Psoas muscle (tissue), 8 donors: Measurements from ENCODE around the gene VPS16. TPM values are rescaled to one million over a fixed set of nuclear protein-coding genes. Genes with fewer than 3 reads are reported as not detected.

Experiments
- ATAC-seq, 4 donors: fragments of 200-7000 bp; cut with Tn5 transposase; one replicate each; pipeline ENCODE4 v1.9.1; 2020; ENCODE audit warnings: moderate library complexity in 3 of 4, mild to moderate bottlenecking in 2 of 4
- DNase-seq, 2 donors: peaks; one replicate each; pipeline ENCODE4 v3.0.0-alpha.2; 2020
- H3K27ac ChIP-seq: fragments of 200-600 bp; one replicate; pipeline ENCODE4 v1.8.0; 2022
- H3K27me3 ChIP-seq, 3 donors: fragments of 200-600 bp in 1 of 3; one replicate each; pipeline versions ENCODE4 v1.6.1 to v1.8.0; 2013 to 2022; ENCODE audit warnings: low read length in 2 of 3, mild to moderate bottlenecking in 2 of 3, moderate library complexity in 1 of 3; ENCODE audit not compliant: insufficient read depth in 3 of 3
- H3K36me3 ChIP-seq, 2 donors: fragments of 200-600 bp in 1 of 2; one replicate each; pipeline versions ENCODE4 v1.6.1 to v1.8.0; 2013 to 2022; ENCODE audit warnings: low read depth in 1 of 2, mild to moderate bottlenecking in 1 of 2, moderate library complexity in 1 of 2; ENCODE audit not compliant: insufficient read depth in 1 of 2
- H3K4me1 ChIP-seq: fragments of 200-600 bp; one replicate; pipeline ENCODE4 v1.8.0; 2022
- H3K4me3 ChIP-seq: fragments of 200-600 bp; one replicate; pipeline ENCODE4 v1.8.0; 2022; ENCODE audit warnings: mild to moderate bottlenecking
- H3K9me3 ChIP-seq: fragments of 200-600 bp; one replicate; pipeline ENCODE4 v1.8.0; 2022
- CTCF ChIP-seq: fragments of 200-600 bp; IDR thresholded peaks from one replicate; pipeline ENCODE4 v1.8.0; 2022; ENCODE audit warnings: antibody characterized with exemption
- WGBS, 3 donors: extraction: QIAGEN DNeasy Blood & Tissue Kit; methylation state at CpG; one replicate each; pipeline versions ENCODE4 v1.1.6 to v1.1.7; 2013; 5-methylcytosine and 5-hydroxymethylcytosine counted together
- intact Hi-C, 2 donors: fragments of 100-400 bp; cut with DNase I; formaldehyde crosslinking; loops; one replicate each; pipeline versions ENCODE4 v1.11.0 to v1.14.2; 2022
- polyA plus RNA-seq, 3 donors: library from polyadenylated mRNA; stranded (reverse); fragments of 200-250 nt; gene quantifications; one replicate each; pipeline ENCODE4 v1.2.3, GENCODE V29; 2013
- total RNA-seq, 4 donors: library from RNA; stranded (reverse); fragmentation: NEBNext Ultra II Directional in 2 of 4; extraction: Animal tissue kit (Norgen Biotek cat#: 25700) in 2 of 4; gene quantifications; one replicate each; pipeline versions ENCODE4 v1.2.1 to v1.2.4, GENCODE V29; 2021 to 2023
- donor health status: healthy with polysubstance abuse.
- donor health status: DM: no; HTN: no; CAD: no; lungs with moderate emphysema.
- donor health status: Bipolar disorder and iron deficiency.
- donor health status: healthy.
- donor health status: DM: yes; HTN: yes; CAD: no.
- donor health status: DM: no; HTN: no; CAD: no.
- donor health status: DM: no; HTN: no; CAD: no.
- donor health status: DM: yes; HTN: yes; CAD: no.

The VPS16 gene
- total and polyA plus RNA-seq, 7 donors = 17.1 to 25.5 (median 20.2) TPM

GRCh38 chr20:2883726-2884637 lies 43.4 kb downstream of the VPS16 start:
- Histone ChIP-seq H3K4me3 (no peak overlapping the region), H3K27ac (no peak overlapping the region), H3K36me3 (no peaks in the 10 kb centered on the region), H3K9me3 (no peaks in the 10 kb centered on the region), H3K27me3 (no peaks in the 10 kb centered on the region), H3K4me1 (peaks cover 12% of the 10 kb centered on the region)
- TF ChIP-seq CTCF = no peak
- WGBS, 3 donors = 65 to 79% (median 73%) methylated on average over 3 of the region's 3 CpGs
- ATAC-seq = no peak
- intact Hi-C loops = no loop called here
- DNase-seq = no peak

- ATAC-seq (no peak), DNase-seq (no peak)
- no peaks in the 10 kb centered on the region for H3K9me3 ChIP-seq
- WGBS, 3 donors = 77 to 89% (median 83%) methylated on average over 3 of the region's 3 CpGs
- intact Hi-C loops = no loop called here
- H3K4me3 ChIP-seq = no peak overlapping the region
- no peaks in the 10 kb centered on the region for H3K27me3 ChIP-seq
- no peaks in the 10 kb centered on the region for H3K36me3 ChIP-seq
- TF ChIP-seq CTCF = no peak
- peaks cover 35% of the 10 kb centered on the region for H3K4me1 ChIP-seq
- no peak overlapping the region for H3K27ac ChIP-seq
Measured at GRCh38 chr20:2887715-2888114, 47.2 kb downstream of the VPS16 start.

- Histone ChIP-seq H3K4me3 (no peak overlapping the region), H3K36me3 (no peaks in the 10 kb centered on the region), H3K9me3 (no peaks in the 10 kb centered on the region), H3K4me1 (peaks cover 38% of the 10 kb centered on the region), H3K27me3 (no peaks in the 10 kb centered on the region), H3K27ac (no peak overlapping the region)
- 94 to 96% (median 94%) methylated on average over 4 of the region's 4 CpGs for WGBS, 3 donors
- intact Hi-C loops = no loop called here
- ATAC-seq = no peak
- TF ChIP-seq CTCF = no peak
- no peak for DNase-seq
Measured at GRCh38 chr20:2888224-2888955, 47.8 kb downstream of the VPS16 start.

GRCh38 chr20:2889209-2889608 lies 48.7 kb downstream of the VPS16 start:
- intact Hi-C loops = no loop called here
- ATAC-seq (no peak), DNase-seq (no peak)
- H3K9me3 ChIP-seq = no peaks in the 10 kb centered on the region
- WGBS, 3 donors = 50 to 98% (median 94%) methylated on average over 1 of the region's 1 CpG
- peaks cover 38% of the 10 kb centered on the region for H3K4me1 ChIP-seq
- no peak overlapping the region for H3K4me3 ChIP-seq
- no peaks in the 10 kb centered on the region for H3K36me3 ChIP-seq
- H3K27ac ChIP-seq = no peak overlapping the region
- no peak for TF ChIP-seq CTCF
- H3K27me3 ChIP-seq = no peaks in the 10 kb centered on the region
